ENCODE measurements around the gene MTPN. TPM values are rescaled to one million over a fixed set of nuclear protein-coding genes. Genes with fewer than 3 reads are reported as not detected.

Gene MTPN
- 99.4 and 191 TPM in 2 replicates for polyA plus RNA-seq (2011; rRNA removed)
- 66.3 and 69.4 TPM in 2 replicates for polyA minus RNA-seq (2011; rRNA and poly(A)+ RNA removed)

GRCh38 chr7:135977007-135977741, at the start of gene MTPN:
TSS of gene MTPN (minus strand) at chr7:135977359. CDS start at chr7:135977100, 259 bp downstream.
- ChIA-PET POLR2A (no interaction called here), CTCF (no interaction called here)
- TF ChIP-seq, protein P1, sequence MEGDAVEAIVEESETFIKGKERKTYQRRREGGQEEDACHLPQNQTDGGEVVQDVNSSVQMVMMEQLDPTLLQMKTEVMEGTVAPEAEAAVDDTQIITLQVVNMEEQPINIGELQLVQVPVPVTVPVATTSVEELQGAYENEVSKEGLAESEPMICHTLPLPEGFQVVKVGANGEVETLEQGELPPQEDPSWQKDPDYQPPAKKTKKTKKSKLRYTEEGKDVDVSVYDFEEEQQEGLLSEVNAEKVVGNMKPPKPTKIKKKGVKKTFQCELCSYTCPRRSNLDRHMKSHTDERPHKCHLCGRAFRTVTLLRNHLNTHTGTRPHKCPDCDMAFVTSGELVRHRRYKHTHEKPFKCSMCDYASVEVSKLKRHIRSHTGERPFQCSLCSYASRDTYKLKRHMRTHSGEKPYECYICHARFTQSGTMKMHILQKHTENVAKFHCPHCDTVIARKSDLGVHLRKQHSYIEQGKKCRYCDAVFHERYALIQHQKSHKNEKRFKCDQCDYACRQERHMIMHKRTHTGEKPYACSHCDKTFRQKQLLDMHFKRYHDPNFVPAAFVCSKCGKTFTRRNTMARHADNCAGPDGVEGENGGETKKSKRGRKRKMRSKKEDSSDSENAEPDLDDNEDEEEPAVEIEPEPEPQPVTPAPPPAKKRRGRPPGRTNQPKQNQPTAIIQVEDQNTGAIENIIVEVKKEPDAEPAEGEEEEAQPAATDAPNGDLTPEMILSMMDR (IDR thresholded peaks at IDR 0.05; ENCODE audit: insufficient read depth, low read depth, low read length), result no peak
- peak; percentile 74 for DNase-seq (ENCODE audit: low read depth)
- no peaks in the 10 kb centered on the region for H3K36me3 ChIP-seq (ENCODE audit: control insufficient read depth, insufficient read depth, low read length)
- no peaks in the 10 kb centered on the region for H3K27me3 ChIP-seq (ENCODE audit: control insufficient read depth, insufficient read depth, low read length)
- H3K4me3 ChIP-seq (ENCODE audit: low read depth, low read length), result peak within 1 kb of the TSS; percentile 82

GRCh38 chr7:136026209-136026608, 49.0 kb upstream of the MTPN start:
- H3K27me3 ChIP-seq (ENCODE audit: control insufficient read depth, insufficient read depth, low read length), result peaks cover 2% of the 10 kb centered on the region; the same call in 1 of the 2 replicates
- CTCF ChIA-PET, result interaction anchor here (1.9 kb wide), 1 partner anchor 225 kb away, joined by 5 read pairs; no protein-coding TSS in a partner anchor
- TF ChIP-seq, protein P1 (IDR thresholded peaks at IDR 0.05; ENCODE audit: insufficient read depth, low read depth, low read length), result no peak
- H3K36me3 ChIP-seq (ENCODE audit: control insufficient read depth, insufficient read depth, low read length), result no peaks in the 10 kb centered on the region
- POLR2A ChIA-PET, result no interaction called here
- no peak for DNase-seq (ENCODE audit: low read depth)
- no peak overlapping the region for H3K4me3 ChIP-seq (ENCODE audit: low read depth, low read length)

GRCh38 chr7:136023134-136023869, 46.1 kb upstream of the MTPN start:
- H3K27me3 ChIP-seq (ENCODE audit: control insufficient read depth, insufficient read depth, low read length), result peaks cover 2% of the 10 kb centered on the region; the same call in 1 of the 2 replicates
- TF ChIP-seq, protein P1 (IDR thresholded peaks at IDR 0.05; ENCODE audit: insufficient read depth, low read depth, low read length), result no peak
- H3K4me3 ChIP-seq (ENCODE audit: low read depth, low read length), result no peak overlapping the region
- ChIA-PET POLR2A (no interaction called here), CTCF (interaction anchor here (1.2 kb wide), 1 partner anchor 12 kb away, joined by 4 read pairs; no protein-coding TSS in a partner anchor)
- DNase-seq (ENCODE audit: low read depth), result no peak
- no peaks in the 10 kb centered on the region for H3K36me3 ChIP-seq (ENCODE audit: control insufficient read depth, insufficient read depth, low read length)

GRCh38 chr7:136020556-136020955, 43.4 kb upstream of the MTPN start:
- DNase-seq (ENCODE audit: low read depth), result no peak
- Histone ChIP-seq H3K4me3 (ENCODE audit: low read depth, low read length) (no peak overlapping the region), H3K36me3 (ENCODE audit: control insufficient read depth, insufficient read depth, low read length) (no peaks in the 10 kb centered on the region), H3K27me3 (ENCODE audit: control insufficient read depth, insufficient read depth, low read length) (peaks cover 2% of the 10 kb centered on the region)
- CTCF ChIA-PET, result no interaction called here
- POLR2A ChIA-PET, result no interaction called here
- TF ChIP-seq, protein P1 (IDR thresholded peaks at IDR 0.05; ENCODE audit: insufficient read depth, low read depth, low read length), result no peak

GRCh38 chr7:136018104-136018503, 40.9 kb upstream of the MTPN start:
- H3K4me3 ChIP-seq (ENCODE audit: low read depth, low read length), result no peak overlapping the region
- no peaks in the 10 kb centered on the region; the same call in none of the 2 replicates for H3K27me3 ChIP-seq (ENCODE audit: control insufficient read depth, insufficient read depth, low read length)
- no peak for DNase-seq (ENCODE audit: low read depth)
- H3K36me3 ChIP-seq (ENCODE audit: control insufficient read depth, insufficient read depth, low read length), result no peaks in the 10 kb centered on the region
- POLR2A ChIA-PET, result no interaction called here
- CTCF ChIA-PET, result no interaction called here
- TF ChIP-seq, protein P1 (IDR thresholded peaks at IDR 0.05; ENCODE audit: insufficient read depth, low read depth, low read length), result no peak

Measured in BJ (cell line).